ENCODE data around the gene SELP.
A peak's percentile ranks its signal among the peaks of the same experiment; 100 is the strongest.

SELP gene

GRCh38 chr1:169572187-169572586, 57.7 kb downstream of the SELP start:
- DNase-seq, result peak; percentile 1

GRCh38 chr1:169571450-169571849, 58.5 kb downstream of the SELP start:
- DNase-seq, result no peak

GRCh38 chr1:169570172-169570574, 59.8 kb downstream of the SELP start:
- no peak for DNase-seq

GRCh38 chr1:169568497-169568896, 61.4 kb downstream of the SELP start:
- DNase-seq, result no peak

- no peak for DNase-seq
Measured at GRCh38 chr1:169565335-169566271, 64.3 kb downstream of the SELP start.

- DNase-seq, result no peak
Measured at GRCh38 chr1:169563650-169564049, 66.3 kb downstream of the SELP start.

- no peak for DNase-seq
Measured at GRCh38 chr1:169563019-169563615, 66.8 kb downstream of the SELP start.

- no peak for DNase-seq
Measured at GRCh38 chr1:169561692-169562091, 68.2 kb downstream of the SELP start.

- DNase-seq, result no peak
Measured at GRCh38 chr1:169557131-169557530, 72.8 kb downstream of the SELP start.

- peak; percentile 44 for DNase-seq
Measured at GRCh38 chr1:169550294-169550693, 79.6 kb downstream of the SELP start.

GRCh38 chr1:169548282-169548681, 81.6 kb downstream of the SELP start:
- no peak for DNase-seq

GRCh38 chr1:169546087-169546995, 83.6 kb downstream of the SELP start:
- peak; percentile 77 for DNase-seq

GRCh38 chr1:169545472-169545871, 84.5 kb downstream of the SELP start:
- DNase-seq, result no peak

- DNase-seq, result peak; percentile 91
Measured at GRCh38 chr1:169538998-169539871, 90.7 kb downstream of the SELP start.
